T-helper 2 cell (primary cell): ENCODE measurements around the gene IRAK3.
"Not testable (repeated sequence)": the region's sequence is repeated elsewhere in the genome, so short reads cannot be mapped to it uniquely, and the experiment has no call there.

ENCODE experiments used
- DNase-seq, 5 experiments: peaks; one replicate each; pipeline versions ENCODE4 v3.0.0 to v3.0.0-alpha.2; 2012 to 2022

Gene IRAK3

DNA sequence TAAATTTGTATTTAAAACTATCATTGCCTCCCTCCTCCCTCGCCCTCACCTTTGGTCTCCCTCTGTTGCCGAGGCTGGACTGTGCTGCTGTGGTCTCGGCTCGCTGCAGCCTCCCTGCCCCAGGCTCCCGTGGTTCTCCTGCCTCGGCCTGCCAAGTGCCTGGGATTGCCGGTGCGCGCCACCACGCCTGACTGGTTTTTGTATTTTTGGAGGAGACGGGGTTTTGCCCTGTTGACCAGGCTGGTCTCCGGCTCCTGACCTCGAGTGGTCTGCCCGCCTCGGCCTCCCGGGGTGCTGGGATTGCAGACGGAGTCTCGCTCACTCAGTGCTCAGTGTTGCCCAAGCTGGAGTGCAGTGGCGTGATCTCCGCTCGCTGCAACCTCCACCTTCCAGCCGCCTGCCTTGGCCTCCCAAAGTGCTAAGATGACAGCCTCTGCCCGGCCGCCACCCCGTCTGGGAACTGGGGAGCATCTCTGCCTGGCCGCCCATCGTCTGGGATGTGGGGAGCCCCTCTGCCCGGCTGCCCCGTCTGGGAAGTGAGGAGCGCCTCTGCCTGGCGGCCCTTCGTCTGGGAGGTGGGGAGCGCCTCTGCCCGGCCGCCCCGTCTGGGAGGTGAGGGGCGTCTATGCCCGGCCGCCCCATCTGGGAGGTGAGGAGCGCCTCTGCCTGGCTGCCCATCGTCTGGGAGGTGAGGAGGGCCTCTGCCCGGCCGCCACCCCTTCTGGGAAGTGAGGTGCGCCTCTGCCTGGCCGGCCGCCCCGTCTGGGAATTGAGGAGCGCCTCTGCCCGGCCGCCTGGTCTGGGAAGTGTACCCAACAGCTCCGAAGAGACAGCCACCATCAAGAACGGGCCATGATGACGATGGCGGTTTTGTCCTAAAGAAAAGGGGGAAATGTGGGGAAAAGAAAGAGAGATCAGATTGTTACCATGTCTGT is 14.4 kb upstream of the IRAK3 start:
- not testable (repeated sequence) for DNase-seq

DNA sequence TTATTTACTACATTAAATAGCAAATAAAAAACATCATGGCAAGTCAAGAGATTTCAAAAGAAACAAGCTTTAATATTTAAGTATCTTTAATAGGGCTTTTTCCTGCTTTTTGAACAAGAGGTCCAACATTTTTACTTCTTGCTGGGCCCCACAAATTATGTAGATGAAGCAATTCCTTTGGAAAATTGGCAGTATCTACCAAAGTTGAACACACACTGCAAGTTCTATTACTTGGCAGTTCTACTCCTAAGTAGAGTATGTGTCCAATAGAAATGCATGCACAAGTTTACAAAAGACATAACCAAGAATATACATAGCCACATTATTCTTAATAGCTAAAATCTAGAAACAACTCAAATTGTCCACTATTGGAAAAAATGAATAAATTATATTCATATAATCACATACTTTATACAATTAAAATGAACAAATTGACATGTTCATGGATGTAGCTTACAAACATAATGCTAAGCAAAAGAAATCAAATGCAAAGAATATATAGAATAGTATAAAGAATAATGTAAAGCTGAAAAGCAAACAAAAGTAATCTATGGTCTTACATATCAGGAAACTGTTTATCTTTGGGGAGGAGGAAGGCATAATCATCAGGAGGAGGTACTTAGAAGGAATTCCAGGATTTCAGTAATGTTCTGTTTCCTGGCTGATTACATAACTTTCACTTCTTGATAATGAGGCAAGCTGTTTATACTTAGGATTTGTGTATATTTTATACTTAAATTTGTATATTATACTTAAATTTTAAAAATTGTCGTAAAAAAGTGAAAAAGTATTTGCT is 12.7 kb upstream of the IRAK3 start:
- no peak for DNase-seq

DNA sequence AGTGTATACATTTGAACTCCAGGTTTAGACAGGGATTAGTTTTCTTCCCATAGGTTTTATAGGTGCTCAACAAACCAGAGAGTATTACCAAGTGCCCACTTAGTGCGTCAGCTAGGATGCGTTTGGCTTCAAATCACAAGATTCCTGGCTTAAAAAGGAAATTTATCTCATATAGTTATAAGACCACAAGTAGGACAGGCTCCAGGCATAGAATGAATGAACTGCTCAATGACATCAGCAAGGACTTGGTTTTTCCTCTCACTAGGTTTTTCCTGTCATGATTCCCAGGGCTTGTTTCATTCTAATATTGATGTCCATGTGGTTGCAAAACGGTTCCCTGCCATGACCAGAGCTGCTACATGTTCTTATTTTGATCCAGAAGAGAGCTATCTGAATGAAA is 6.1 kb upstream of the IRAK3 start:
- no peak for DNase-seq

DNA sequence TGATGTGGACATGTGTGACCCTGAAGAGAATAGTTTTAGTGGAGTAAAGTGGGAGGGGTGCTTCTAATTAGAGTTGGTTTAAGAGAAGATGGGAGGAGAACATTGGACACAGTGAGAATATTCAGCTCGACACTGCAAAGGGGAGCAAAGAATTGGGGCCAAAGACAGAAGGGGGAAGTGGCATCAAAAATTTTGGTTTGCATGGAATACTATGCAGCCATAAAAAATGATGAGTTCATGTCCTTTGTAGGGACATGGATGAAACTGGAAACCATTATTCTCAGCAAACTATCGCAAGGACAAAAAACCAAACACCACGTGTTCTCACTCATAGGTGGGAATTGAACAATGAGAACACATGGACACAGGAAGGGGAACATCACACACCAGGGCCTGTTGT is 4.2 kb upstream of the IRAK3 start:
- not testable (repeated sequence) for DNase-seq

DNA sequence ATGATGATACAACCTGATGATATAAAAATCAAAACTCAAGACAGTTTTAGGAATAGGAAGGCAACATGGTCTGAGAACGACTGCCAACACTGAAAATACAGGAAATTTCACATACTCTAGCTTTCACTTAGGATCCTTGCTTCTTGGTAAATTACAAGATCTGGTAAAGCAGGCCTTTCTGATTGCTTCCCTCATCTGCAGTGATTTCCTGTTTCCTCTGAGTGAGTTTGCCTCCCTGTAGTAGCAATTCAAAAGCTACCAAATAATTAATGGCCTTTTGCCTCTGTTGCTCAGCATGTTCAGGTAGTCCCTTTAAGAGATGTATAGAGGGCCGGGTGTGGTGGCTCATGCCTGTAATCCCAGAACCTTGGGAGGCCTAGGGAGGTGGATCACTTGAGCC is 2.0 kb upstream of the IRAK3 start:
- no peak for DNase-seq

DNA sequence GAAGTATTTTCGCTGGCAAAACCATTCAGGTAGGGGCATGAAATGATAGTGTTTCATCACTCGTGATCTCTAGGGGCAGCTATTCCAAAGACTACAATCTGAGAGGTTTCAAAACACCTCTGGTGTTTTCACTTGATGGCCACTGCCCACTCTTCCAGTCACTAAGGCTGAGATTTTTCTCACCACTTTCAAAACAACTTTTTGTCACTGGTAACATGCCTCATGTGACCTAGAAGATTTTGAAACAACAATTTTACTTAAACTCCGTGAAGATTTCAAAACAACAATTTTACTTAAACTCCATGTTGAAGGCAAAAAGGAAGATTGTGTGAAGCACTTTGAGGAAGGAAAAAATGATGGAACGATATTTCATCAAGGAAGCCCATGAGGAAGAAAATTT is 1.2 kb upstream of the IRAK3 start:
- DNase-seq: no peak

DNA sequence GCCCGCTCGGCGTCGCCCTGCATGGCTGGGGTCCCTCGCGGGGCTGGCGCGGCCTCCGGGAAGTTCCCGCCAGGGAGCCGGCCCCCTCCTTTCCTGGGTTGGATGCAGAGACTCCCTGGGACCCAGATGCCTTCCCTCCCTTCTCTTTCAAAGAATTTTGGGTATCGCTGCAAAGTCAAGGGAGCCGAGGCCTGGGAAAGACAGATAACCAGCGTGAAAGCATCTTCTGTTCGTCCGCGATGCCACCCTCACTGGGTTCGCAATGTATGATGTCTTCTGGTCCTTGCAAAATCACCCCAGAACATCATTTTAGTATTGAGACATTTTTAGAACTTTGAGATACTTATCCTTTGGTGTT is 451 bp downstream of the IRAK3 start:
- no peak for DNase-seq

DNA sequence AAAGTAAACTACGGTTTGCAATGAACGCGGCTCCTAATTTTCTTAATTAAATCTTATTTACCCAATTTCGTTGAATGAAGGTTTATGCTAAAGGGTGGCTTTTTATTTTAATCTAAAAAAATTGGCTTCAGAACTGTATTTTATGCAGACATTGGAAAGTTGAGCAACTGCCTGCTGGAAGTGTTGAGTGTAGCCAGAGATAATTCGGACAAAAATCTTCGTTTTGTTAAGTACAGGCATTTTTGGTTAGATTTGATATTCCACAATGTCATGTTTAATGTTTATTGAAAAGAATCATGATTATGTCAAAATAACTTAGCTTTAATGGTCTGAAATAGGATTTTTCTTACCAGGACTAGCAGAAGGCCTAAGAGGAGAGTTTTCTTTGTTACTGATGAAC is 875 bp downstream of the IRAK3 start:
- no peak for DNase-seq

DNA sequence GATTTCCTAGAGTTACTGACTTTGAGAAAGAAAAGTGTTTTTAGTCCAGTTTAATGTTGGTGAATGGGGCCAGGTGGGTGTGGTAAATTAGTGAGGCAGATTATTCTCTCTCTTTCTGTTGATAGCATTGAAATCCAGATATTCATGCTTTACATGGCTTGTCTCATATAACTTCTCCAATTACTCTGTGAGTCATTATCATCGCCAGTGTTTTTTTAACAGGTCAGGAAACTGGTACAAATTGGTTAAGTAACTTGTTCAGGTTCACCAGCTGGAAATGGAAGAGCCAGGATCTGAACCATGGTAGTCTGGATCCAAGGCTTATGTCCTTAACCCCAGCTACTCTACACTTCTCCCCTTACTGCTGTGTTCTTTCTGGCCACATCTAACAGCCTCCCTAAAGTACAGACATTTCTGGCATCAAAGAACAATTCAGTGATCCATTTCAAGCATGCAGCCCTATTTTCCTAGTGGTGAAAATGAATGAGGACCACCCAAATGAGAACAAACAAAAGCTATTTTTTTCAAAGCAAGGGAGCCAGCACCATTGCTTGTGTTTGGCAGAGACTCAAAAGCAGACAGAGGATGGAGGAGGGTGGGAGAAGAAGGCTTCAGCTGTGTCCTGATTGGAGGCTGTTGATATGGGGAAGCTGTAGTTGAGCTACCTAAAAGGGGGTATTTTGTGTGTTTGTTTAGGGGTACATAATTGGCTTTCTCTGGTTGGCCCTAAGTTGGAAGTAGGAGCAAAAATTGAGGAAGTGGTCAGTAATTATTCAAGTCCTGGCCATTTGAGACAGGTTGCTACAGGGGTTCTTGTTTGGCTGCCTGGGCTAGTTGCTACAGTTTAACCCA is 1.7 kb downstream of the IRAK3 start:
- DNase-seq: no peak

DNA sequence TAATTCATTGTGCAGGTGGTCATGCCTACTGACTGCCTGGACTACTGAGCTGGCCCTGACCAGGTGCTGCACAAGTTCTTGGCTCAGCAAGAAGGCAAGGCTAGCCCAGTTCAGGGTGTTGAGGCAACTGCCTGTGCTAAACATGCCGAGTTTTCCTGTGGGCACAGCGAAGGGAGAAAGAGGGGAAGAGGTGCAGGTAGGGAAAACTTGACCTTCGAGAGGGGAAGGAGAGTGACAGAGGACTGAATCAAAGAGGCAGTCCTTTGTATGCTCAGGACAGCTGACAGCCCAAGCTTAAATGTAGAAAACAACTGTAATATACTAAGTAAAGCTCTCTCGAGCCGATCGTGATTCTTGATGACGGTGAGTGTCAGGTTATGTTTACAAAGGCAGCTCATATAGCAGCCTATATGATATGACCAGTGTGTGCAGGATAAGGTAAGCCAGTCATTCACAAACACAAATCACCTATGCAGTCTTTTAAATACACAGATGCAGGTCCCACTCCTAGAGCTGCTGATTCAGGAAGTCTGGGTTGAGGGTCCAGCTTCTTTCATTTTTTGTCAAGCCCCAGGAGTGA is 2.6 kb downstream of the IRAK3 start:
- no peak for DNase-seq

DNA sequence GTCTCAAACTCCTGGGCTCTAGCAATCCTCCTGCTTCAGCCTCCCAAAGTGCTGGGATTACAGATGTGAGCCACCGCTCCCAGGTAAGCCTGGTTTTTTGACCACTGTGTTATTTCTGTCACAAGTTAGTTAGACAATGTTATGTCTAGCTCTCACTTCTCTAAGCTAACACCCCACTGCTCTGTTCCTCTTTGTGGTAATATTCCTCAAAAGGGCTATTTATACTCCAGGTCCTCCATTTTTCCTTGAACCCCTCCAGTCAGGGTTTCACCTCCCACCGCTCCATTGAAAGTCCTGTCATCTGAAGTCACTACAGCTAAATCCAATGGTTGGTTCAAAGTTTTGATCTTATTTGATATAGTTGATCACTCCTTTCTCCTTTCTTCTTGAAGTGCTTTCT is 5.1 kb downstream of the IRAK3 start:
- DNase-seq: no peak

DNA sequence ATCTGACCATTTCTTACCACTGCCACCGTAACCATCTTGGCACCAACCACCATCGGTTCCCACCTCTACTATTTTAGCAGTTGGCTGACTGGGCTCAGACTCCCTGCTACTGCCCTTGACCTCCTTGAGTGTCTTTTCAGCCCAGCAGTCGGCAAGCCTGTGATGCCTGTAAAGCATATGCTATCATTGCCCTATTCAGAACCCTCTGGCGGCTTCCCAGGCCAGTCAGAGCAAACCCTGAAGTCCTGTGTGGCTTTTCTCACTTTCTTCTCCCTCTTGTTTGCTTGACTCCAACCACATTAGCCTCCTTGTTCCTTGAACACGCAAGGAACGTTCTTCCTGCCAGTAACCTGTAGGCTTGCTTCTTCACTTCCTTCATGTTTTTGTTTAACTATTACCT is 6.2 kb downstream of the IRAK3 start:
- no peak for DNase-seq

DNA sequence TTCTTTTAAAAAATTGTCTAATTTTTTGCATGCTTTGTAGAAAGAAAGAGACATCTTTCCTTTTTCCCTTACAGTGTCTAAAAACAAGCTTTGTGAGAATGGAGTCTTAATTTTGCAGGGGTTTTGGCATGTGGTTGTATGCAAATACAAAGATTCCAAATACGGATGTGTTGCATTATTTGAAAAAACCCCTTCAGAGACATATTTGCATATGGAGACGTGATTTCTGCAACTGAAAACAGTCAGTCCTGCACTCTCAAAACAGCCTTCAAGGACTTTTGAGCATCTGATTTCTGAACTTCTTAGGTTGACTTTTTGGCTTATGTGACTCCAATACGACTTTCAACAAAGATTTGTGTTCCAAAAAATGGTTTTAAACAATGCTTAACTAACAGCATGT is 7.8 kb downstream of the IRAK3 start:
- peak in 1 of 5 experiments; percentile 68 for DNase-seq

DNA sequence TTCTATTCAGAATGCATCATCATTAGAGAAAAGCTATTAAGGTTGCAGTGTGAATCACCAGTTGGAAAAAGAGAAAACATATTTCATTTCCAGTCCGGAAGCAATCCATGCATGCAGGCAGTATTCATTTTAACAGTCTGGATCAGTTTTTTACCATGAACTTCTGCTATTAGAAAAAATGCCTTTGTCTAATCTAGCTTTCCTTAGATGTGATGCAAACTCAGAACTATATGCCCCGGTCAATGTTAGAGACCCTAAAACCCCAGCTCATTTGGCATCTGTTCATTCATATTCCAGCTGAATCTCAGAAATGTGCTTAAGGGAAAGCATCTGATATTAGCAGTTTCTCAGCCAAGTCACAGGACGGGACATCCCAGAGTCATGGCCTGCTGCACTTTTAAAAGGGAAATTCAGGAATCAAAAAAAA is 8.5 kb downstream of the IRAK3 start:
- DNase-seq: no peak

DNA sequence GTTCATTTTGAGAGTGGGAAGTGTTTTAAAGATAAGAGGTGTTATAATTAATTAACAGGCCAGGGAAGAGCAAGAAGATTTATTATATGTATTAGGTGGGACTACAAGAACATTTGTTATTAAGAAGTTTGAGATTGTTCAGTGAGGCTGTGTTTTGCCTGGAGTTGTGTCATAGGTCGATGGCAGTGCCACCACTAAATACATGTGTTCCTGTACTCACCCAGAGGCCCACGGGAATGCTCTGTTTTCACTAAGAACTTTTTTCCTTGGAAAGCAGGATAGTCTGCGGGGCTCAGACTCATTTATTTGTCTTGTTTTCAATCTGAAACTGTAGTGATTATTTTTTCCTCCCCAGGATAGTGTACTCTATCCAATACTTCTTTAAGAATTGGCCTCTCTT is 10.1 kb downstream of the IRAK3 start:
- no peak for DNase-seq

DNA sequence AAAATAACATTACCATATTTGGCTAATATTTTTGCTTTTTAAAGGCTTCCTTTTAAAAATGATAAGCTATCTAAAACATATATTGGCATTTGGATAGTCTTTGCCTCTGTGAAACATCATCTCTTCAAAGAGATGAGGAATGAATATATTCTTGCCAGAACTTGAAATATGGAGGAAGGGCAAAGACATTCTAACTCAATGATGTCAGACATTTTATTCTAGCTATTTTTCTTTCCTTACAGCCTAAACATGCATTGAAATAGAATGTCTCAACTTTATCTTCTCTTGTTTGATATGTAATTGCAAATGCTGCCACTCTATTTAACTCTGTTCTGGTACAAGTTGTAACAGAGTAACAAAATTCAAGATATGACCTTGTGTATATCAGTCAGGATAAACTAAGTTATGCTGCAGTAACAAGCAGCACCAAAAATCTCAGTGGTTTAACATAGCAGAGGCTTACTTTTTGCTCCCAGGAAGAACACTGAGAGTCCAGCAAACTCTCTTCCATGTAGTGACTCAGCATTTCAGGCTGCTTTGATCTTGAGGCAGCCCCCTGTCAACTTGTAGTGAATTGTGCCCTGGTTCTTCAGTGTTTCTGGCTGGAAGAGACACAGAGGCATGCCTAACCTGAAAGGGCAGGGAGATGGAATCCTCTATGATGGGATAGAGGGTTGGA is 11.0 kb downstream of the IRAK3 start:
- DNase-seq: no peak

DNA sequence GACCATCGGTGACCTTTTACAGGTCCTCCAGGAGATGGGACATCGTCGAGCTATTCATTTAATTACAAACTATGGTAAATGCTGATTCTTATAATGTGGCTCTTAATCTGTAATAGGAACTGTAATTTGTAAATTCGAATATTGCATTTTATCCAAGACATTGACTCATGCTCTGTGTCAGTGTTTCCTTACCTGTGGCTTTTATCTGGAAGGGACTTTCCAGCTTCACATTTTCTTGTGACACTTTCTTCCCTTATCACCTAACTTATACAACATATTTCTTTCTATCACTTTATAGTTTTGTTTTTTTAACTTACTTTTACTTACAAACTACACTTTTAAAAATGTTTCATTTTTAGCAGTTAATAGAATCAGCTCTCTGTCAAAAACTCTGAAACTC is 14.8 kb downstream of the IRAK3 start:
- peak in 1 of 5 experiments; percentile 48 for DNase-seq

DNA sequence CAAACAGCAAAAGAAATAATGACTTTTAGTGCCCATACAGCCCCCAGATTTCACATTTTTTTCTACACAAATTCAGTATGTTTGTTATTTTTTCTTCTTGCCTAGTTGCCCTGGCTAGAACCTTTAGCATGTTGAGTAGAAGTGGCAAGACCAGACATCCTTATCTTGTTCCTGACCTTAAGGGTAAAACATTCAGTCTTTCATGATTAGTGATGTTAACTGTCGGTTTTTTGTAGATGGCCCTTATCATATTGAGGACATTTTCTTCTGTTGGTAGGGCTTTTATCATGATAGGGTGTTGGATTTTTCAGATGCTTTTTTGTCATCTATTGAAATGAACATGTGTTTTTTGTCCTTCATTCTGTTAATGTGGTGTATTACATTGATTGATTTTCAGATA is 17.1 kb downstream of the IRAK3 start:
- no peak for DNase-seq

DNA sequence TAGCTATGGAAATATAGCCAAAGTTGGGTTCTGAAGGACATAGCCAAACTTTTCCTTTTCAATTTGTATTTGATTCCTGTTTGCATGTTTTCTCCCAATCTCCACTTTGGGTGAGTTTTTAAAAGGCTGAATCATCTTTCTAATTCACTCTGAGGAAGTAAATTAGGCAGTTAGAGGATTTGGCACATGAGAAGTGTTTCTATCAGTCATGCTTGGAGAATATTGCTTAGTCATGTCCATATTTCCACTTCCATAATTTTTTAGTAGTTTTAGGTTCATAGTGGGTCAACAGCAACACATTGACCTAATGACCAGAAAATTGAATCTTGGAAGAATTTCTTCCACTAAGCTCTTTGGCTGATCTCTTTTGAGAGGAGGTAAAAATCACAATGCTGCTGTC is 21.8 kb downstream of the IRAK3 start:
- no peak for DNase-seq

DNA sequence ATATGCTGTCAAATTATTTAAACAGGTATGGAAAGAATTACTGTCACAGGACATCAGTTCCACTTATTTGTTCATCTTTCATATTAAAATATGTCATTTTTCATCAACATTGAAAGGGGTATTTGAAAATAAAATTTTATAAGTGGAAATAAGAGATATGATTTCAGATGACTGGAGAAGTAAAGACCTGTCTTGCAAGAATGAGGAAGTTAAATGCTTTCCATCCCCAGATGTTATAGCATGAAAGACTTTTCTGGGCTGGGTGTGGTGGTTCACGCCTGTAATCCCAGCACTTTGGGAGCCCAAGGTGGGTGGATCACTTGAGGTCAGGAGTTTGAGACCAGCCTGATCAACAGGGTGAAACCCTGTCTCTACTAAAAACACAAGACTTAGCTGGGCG is 22.6 kb downstream of the IRAK3 start:
- not testable (repeated sequence) for DNase-seq

DNA sequence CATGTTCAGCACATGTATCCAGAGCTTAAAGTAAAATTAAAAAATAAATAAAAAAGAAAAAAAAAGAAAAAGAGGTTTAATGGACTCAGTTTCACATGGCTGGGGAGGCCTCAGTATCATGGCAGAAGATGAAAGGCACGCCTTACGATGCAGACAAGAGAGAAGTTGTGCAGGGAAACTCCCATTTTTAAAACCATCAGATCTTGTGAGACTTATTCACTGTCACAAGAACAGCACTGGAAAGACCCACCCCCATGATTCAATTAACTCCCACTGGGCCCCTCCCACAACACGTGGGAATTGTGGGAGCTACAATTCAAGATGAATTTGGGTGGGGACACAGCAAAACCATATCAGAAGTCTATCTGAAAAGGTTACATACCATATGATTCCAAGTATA is 24.0 kb downstream of the IRAK3 start:
- not testable (repeated sequence) for DNase-seq

DNA sequence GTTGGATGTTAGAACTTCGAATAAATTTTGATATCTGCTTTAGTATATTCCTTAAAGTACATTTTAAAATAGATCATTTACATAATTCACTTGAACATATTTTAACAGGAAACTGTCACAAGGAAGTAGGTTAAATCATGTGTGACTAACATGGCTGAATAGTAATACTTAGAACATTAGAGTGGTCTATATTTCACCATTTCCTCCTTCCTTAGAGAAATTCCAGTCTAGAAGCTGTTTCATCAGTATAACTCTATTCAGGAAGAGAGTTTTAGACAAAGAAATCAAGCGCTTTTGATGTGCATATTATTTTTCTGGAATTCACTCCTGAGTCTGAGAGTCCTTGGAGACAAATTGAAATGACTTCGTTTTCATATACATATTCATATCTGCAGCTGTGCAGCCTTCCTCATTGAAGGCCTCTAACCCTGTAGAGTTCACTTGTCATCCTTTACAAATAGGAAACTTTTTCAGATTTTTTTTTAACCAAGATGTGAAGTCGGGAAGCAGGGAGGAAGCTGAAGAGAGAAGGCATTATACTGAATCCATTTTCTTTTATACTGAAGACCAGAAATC is 28.4 kb downstream of the IRAK3 start:
- DNase-seq: no peak
